ENCODE data around the gene SCFD2.

Gene SCFD2

GRCh38 chr4:52879471-52879870 is 486.4 kb downstream of the SCFD2 start:
- DNase-seq (ENCODE audit: low read depth in 1 of 2, low spot score in 1 of 2), result no peak
- Histone ChIP-seq H3K27ac (replicated peaks) (no peak overlapping the region), H3K4me3 (replicated peaks; ENCODE audit: insufficient read depth, low read length) (no peak overlapping the region), H3K27me3 (ENCODE audit: insufficient read depth, poor library complexity, severe bottlenecking) (no peaks in the 10 kb centered on the region)
- TF ChIP-seq GABPA (IDR thresholded peaks at IDR 0.05; ENCODE audit: low read depth) (no peak), SPI1 (IDR thresholded peaks at IDR 0.05; ENCODE audit: borderline replicate concordance, low read depth) (no peak), POLR2AphosphoS5 (IDR thresholded peaks at IDR 0.05; ENCODE audit: low read depth) (no peak), CTCF (IDR thresholded peaks at IDR 0.05; ENCODE audit: insufficient read depth, low read length) (no peak), REST (IDR thresholded peaks at IDR 0.05; ENCODE audit: insufficient replicate concordance, low read depth) (no peak)

GRCh38 chr4:52877694-52878093 is 488.2 kb downstream of the SCFD2 start:
- H3K27me3 ChIP-seq (ENCODE audit: insufficient read depth, poor library complexity, severe bottlenecking), result no peaks in the 10 kb centered on the region
- no peak overlapping the region for H3K4me3 ChIP-seq (replicated peaks; ENCODE audit: insufficient read depth, low read length)
- no peak overlapping the region for H3K27ac ChIP-seq (replicated peaks)
- no peak for TF ChIP-seq CTCF (IDR thresholded peaks at IDR 0.05; ENCODE audit: insufficient read depth, low read length)
- TF ChIP-seq GABPA (IDR thresholded peaks at IDR 0.05; ENCODE audit: low read depth), result no peak
- DNase-seq (ENCODE audit: low read depth in 1 of 2, low spot score in 1 of 2), result no peak

- H3K27me3 ChIP-seq (ENCODE audit: insufficient read depth, poor library complexity, severe bottlenecking), result no peaks in the 10 kb centered on the region
- DNase-seq (ENCODE audit: low read depth in 1 of 2, low spot score in 1 of 2), result no peak
- no peak overlapping the region for H3K4me3 ChIP-seq (replicated peaks; ENCODE audit: insufficient read depth, low read length)
- TF ChIP-seq GABPA (IDR thresholded peaks at IDR 0.05; ENCODE audit: low read depth) (no peak), REST (IDR thresholded peaks at IDR 0.05; ENCODE audit: insufficient replicate concordance, low read depth) (no peak), SPI1 (IDR thresholded peaks at IDR 0.05; ENCODE audit: borderline replicate concordance, low read depth) (no peak), POLR2AphosphoS5 (IDR thresholded peaks at IDR 0.05; ENCODE audit: low read depth) (no peak), CTCF (IDR thresholded peaks at IDR 0.05; ENCODE audit: insufficient read depth, low read length) (no peak)
- no peak overlapping the region for H3K27ac ChIP-seq (replicated peaks)
Observed at GRCh38 chr4:52877036-52877435, 488.8 kb downstream of the SCFD2 start.

- DNase-seq (ENCODE audit: low read depth in 1 of 2, low spot score in 1 of 2), result no peak
- no peaks in the 10 kb centered on the region for H3K27me3 ChIP-seq (ENCODE audit: insufficient read depth, poor library complexity, severe bottlenecking)
- no peak overlapping the region for H3K4me3 ChIP-seq (replicated peaks; ENCODE audit: insufficient read depth, low read length)
- H3K27ac ChIP-seq (replicated peaks), result no peak overlapping the region
- TF ChIP-seq REST (IDR thresholded peaks at IDR 0.05; ENCODE audit: insufficient replicate concordance, low read depth) (no peak), CTCF (IDR thresholded peaks at IDR 0.05; ENCODE audit: insufficient read depth, low read length) (no peak), POLR2AphosphoS5 (IDR thresholded peaks at IDR 0.05; ENCODE audit: low read depth) (no peak), GABPA (IDR thresholded peaks at IDR 0.05; ENCODE audit: low read depth) (no peak), SPI1 (IDR thresholded peaks at IDR 0.05; ENCODE audit: borderline replicate concordance, low read depth) (no peak)
Observed at GRCh38 chr4:52876069-52876468, 489.8 kb downstream of the SCFD2 start.

Data from HL-60 (cell line).